Endodermal cell (in vitro differentiated cells): ENCODE measurements around the gene TMCC2. TPM values are rescaled to one million over a fixed set of nuclear protein-coding genes. Genes with fewer than 3 reads are reported as not detected.
A peak's percentile ranks its signal among the peaks of the same experiment; 100 is the strongest.
"Not testable (repeated sequence)": the region's sequence is repeated elsewhere in the genome, so short reads cannot be mapped to it uniquely, and the experiment has no call there.

Source experiments
- DNase-seq: peaks from one replicate; pipeline ENCODE4 v3.0.0-alpha.2; 2017
- H3K27ac ChIP-seq: 2 replicates; pipeline ENCODE4 v1.5.1; 2013; ENCODE audit warnings: mild to moderate bottlenecking, low read depth, low read length, moderate library complexity
- H3K27me3 ChIP-seq: 2 replicates; pipeline ENCODE4 v1.6.1; 2013; ENCODE audit warnings: mild to moderate bottlenecking, low read length, moderate library complexity; ENCODE audit not compliant: insufficient read depth, control insufficient read depth, poor library complexity, severe bottlenecking
- H3K36me3 ChIP-seq: 2 replicates; pipeline ENCODE4 v1.7.0; 2013; ENCODE audit warnings: mild to moderate bottlenecking, low read length, moderate library complexity; ENCODE audit not compliant: control insufficient read depth, insufficient read depth
- H3K4me1 ChIP-seq: one replicate; pipeline ENCODE4 v1.7.0; 2013; ENCODE audit warnings: low read length; ENCODE audit not compliant: control insufficient read depth, insufficient read depth
- H3K4me3 ChIP-seq: 2 replicates; pipeline ENCODE4 v1.5.1; 2013; ENCODE audit warnings: mild to moderate bottlenecking, low read length, moderate library complexity
- H3K9ac ChIP-seq: 2 replicates; pipeline ENCODE4 v1.6.1; 2013; ENCODE audit warnings: mild to moderate bottlenecking, low read length, moderate library complexity; ENCODE audit not compliant: poor library complexity, severe bottlenecking; ENCODE audit errors: extremely low read depth
- H3K9me3 ChIP-seq: 2 replicates; pipeline ENCODE4 v1.6.1; 2013; ENCODE audit warnings: mild to moderate bottlenecking, low read length, moderate library complexity; ENCODE audit not compliant: control insufficient read depth
- H3K27ac Mint-ChIP-seq: 2 replicates; pipeline ENCODE4 v1.8.0; 2020; ENCODE audit warnings: mixed read lengths
- H3K27me3 Mint-ChIP-seq: 2 replicates; pipeline ENCODE4 v1.8.0; 2021; ENCODE audit warnings: mild to moderate bottlenecking, mixed read lengths; ENCODE audit not compliant: insufficient read depth
- H3K36me3 Mint-ChIP-seq: 2 replicates; pipeline ENCODE4 v1.8.0; 2020; ENCODE audit warnings: low read depth, mixed read lengths
- H3K4me1 Mint-ChIP-seq: 2 replicates; pipeline ENCODE4 v1.8.0; 2020; ENCODE audit warnings: mixed read lengths
- H3K4me3 Mint-ChIP-seq: 2 replicates; pipeline ENCODE4 v1.8.0; 2020; ENCODE audit warnings: mild to moderate bottlenecking, moderate library complexity, mixed read lengths
- H3K9me3 Mint-ChIP-seq: 2 replicates; pipeline ENCODE4 v1.8.0; 2020; ENCODE audit warnings: mild to moderate bottlenecking, mixed read lengths
- WGBS, 2 experiments: methylation state at CpG; one replicate each; pipeline versions ENCODE4 v1.1.5 to v1.1.7; 2013; ENCODE audit warnings: missing lambda C conversion rate in 2 of 2, mixed read lengths in 1 of 2; ENCODE audit not compliant: insufficient coverage in 1 of 2, insufficient read length in 1 of 2; 5-methylcytosine and 5-hydroxymethylcytosine counted together
- total RNA-seq, 2 donors: library from RNA; stranded (reverse); fragmentation: NEBNext Ultra II Directional in 1 of 2; extraction: Animal tissue kit (Norgen Biotek cat#: 25700) in 1 of 2; gene quantifications; 2 replicates in 1 of 2; 3 replicates in 1 of 2; pipeline ENCODE4 v1.2.1, GENCODE V29; 2021
- TF ChIP-seq, protein P1 (sequence below): fragments of 200-600 bp; sonication (generic); conservative IDR thresholded peaks from 2 replicates; pipeline ENCODE4 v1.5.0; 2021; ENCODE audit warnings: antibody characterized with exemption, mild to moderate bottlenecking

TMCC2 gene
- total RNA-seq, 2 donors from 2014 or later = 5.2 to 5.8 TPM

DNA sequence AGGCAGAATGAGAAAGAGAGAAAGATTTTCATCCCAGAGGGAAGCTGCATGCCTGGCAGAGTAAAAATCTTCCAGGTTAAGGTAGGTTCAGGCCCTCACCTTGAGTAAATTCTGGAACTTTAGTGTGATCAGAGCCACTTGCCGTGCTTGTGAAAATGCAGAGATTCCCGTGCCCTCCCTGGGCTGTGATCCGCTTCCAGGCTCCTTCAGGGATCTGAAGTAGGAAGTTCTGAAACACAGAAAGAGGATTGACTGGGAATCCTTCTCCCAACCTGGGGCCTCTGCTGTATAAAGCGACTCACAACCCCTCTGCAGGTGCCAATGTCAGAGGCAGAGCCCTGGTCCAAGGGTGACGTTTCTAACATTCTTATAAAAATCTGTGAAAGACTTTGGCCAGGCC, 67.2 kb downstream of the TMCC2 start:
- Histone ChIP-seq H3K27ac (peak overlapping the region; percentile 76), H3K9me3 (no peaks in the 10 kb centered on the region), H3K36me3 (no peaks in the 10 kb centered on the region), H3K27me3 (no peaks in the 10 kb centered on the region), H3K4me1 (peaks cover 28% of the 10 kb centered on the region), H3K9ac (peak overlapping the region; percentile 64), H3K4me3 (peak overlapping the region; percentile 50)
- WGBS, 2 experiments = 24 to 39% methylated on average over 4 to 5 of the region's 5 CpGs
- H3K4me1 Mint-ChIP-seq = peaks cover 48% of the 10 kb centered on the region
- peak overlapping the region; percentile 10 for H3K4me3 Mint-ChIP-seq
- TF ChIP-seq, protein P1, sequence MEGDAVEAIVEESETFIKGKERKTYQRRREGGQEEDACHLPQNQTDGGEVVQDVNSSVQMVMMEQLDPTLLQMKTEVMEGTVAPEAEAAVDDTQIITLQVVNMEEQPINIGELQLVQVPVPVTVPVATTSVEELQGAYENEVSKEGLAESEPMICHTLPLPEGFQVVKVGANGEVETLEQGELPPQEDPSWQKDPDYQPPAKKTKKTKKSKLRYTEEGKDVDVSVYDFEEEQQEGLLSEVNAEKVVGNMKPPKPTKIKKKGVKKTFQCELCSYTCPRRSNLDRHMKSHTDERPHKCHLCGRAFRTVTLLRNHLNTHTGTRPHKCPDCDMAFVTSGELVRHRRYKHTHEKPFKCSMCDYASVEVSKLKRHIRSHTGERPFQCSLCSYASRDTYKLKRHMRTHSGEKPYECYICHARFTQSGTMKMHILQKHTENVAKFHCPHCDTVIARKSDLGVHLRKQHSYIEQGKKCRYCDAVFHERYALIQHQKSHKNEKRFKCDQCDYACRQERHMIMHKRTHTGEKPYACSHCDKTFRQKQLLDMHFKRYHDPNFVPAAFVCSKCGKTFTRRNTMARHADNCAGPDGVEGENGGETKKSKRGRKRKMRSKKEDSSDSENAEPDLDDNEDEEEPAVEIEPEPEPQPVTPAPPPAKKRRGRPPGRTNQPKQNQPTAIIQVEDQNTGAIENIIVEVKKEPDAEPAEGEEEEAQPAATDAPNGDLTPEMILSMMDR = no peak
- no peaks in the 10 kb centered on the region for H3K27me3 Mint-ChIP-seq
- H3K36me3 Mint-ChIP-seq = no peaks in the 10 kb centered on the region
- DNase-seq = peak; percentile 78
- no peaks in the 10 kb centered on the region for H3K9me3 Mint-ChIP-seq
- peak overlapping the region; percentile 97 for H3K27ac Mint-ChIP-seq

DNA sequence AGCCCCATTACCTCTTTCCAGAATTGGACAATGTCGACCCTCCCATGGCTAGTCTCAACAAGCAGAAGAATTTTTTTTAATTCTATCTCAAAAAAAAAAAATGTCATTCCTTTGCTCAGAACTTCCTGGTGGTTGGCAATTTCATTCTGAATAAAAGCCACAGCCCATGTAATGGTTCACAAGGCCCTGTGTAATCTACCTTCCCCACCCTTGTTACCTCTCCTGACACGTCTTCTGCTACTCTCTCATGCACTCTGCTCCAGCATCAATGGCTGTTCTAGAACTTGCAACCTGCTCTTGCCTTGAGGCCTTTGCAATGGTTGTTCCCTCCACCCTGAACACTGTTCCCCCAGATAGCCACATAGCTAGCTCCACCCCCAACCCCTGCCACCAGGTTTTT, 68.4 kb downstream of the TMCC2 start:
- WGBS, 2 experiments = 86% methylated on average over 1 to 2 of the region's 2 CpGs
- no peaks in the 10 kb centered on the region for H3K9me3 Mint-ChIP-seq
- peaks cover 58% of the 10 kb centered on the region for H3K4me1 Mint-ChIP-seq
- peak overlapping the region; percentile 1 for H3K4me3 Mint-ChIP-seq
- no peaks in the 10 kb centered on the region for H3K9me3 ChIP-seq
- no peak overlapping the region for H3K4me3 ChIP-seq
- H3K36me3 ChIP-seq = no peaks in the 10 kb centered on the region
- H3K9ac ChIP-seq = no peak overlapping the region
- no peak for DNase-seq
- H3K27me3 ChIP-seq = no peaks in the 10 kb centered on the region
- TF ChIP-seq, protein P1 = no peak
- no peak overlapping the region for H3K27ac ChIP-seq
- H3K27me3 Mint-ChIP-seq = no peaks in the 10 kb centered on the region
- peak overlapping the region; percentile 97 for H3K27ac Mint-ChIP-seq
- H3K36me3 Mint-ChIP-seq = no peaks in the 10 kb centered on the region
- peaks cover 35% of the 10 kb centered on the region for H3K4me1 ChIP-seq

DNA sequence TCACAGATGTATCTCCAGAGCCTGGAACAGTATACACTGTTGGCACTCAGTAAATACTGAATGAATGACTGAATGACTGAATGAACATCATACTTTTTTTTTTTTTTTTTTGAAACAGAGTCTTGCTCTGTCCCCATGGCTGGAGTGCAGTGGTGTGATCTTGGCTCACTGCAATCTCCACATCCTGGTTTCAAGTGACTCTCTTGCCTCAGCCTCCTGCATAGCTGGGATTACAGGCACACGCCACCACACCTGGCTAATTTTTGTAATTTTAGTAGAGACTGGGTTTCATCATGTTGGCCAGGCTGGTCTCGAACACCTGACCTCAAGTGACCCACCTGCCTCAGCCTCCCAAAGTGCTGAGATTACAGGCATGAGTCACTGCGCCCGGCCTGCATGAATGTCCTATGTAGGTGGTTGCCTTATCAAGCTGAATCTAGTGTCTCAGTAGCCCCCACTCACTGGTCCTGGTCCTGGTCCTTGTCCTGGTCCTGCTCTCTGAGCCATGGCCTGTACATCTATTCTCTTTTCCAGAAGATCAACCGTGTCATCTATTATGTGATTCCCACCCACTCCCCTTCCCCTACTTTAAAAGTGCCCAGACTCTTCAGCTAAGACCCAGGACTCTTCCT, 69.9 kb downstream of the TMCC2 start:
- 91 to 92% methylated on average over 3 to 5 of the region's 5 CpGs for WGBS, 2 experiments
- H3K4me1 Mint-ChIP-seq = peaks cover 70% of the 10 kb centered on the region
- not testable (repeated sequence) for H3K9ac ChIP-seq

More for the DNA sequence above, 69.9 kb downstream of the TMCC2 start:
- not testable (repeated sequence) for DNase-seq, H3K36me3 Mint-ChIP-seq, H3K36me3 ChIP-seq, H3K27me3 Mint-ChIP-seq, H3K9me3 ChIP-seq, H3K4me3 ChIP-seq, H3K27me3 ChIP-seq, H3K4me3 Mint-ChIP-seq, H3K9me3 Mint-ChIP-seq
- peaks cover 39% of the 10 kb centered on the region for H3K4me1 ChIP-seq
- peak overlapping the region; percentile 99 for H3K27ac Mint-ChIP-seq
- peak overlapping the region; percentile 79 for H3K27ac ChIP-seq
